Subcutaneous abdominal adipose tissue (tissue), 5 donors: ENCODE measurements around the gene TSPYL6.
"Not testable (repeated sequence)": the region's sequence is repeated elsewhere in the genome, so short reads cannot be mapped to it uniquely, and the experiment has no call there.

Experiments
- H3K27ac ChIP-seq: one replicate; pipeline ENCODE4 v1.7.0; 2013; ENCODE audit warnings: low read depth, mild to moderate bottlenecking, inconsistent platforms, low read length, moderate library complexity
- H3K27me3 ChIP-seq, 5 donors: one replicate each; pipeline ENCODE4 v1.7.0; 2013; ENCODE audit warnings: low read length in 5 of 5, inconsistent platforms in 1 of 5; ENCODE audit not compliant: control insufficient read depth in 5 of 5, insufficient read depth in 4 of 5
- H3K36me3 ChIP-seq, 5 donors: one replicate each; pipeline ENCODE4 v1.7.0; 2013; ENCODE audit warnings: low read length in 5 of 5; ENCODE audit not compliant: control insufficient read depth in 5 of 5, insufficient read depth in 5 of 5
- H3K4me1 ChIP-seq, 5 donors: one replicate each; pipeline ENCODE4 v1.7.0; 2013; ENCODE audit warnings: low read length in 5 of 5, mild to moderate bottlenecking in 3 of 5, moderate library complexity in 1 of 5; ENCODE audit not compliant: control insufficient read depth in 5 of 5, insufficient read depth in 5 of 5
- H3K4me3 ChIP-seq, 5 donors: one replicate each; pipeline ENCODE4 v1.7.0; 2013; ENCODE audit warnings: low read length in 5 of 5, low read depth in 1 of 5
- H3K9ac ChIP-seq, 5 donors: one replicate each; pipeline ENCODE4 v1.7.0; 2013; ENCODE audit warnings: low read length in 5 of 5, mild to moderate bottlenecking in 4 of 5, moderate library complexity in 3 of 5
- H3K9me3 ChIP-seq, 5 donors: one replicate each; pipeline ENCODE4 v1.7.0; 2013; ENCODE audit warnings: low read length in 5 of 5; ENCODE audit not compliant: control insufficient read depth in 5 of 5
- donor health status: healthy.
- donor health status: healthy.
- donor health status: healthy.
- donor health status: healthy.
- donor health status: healthy.

TSPYL6 gene

GRCh38 chr2:54279385-54279784, 23.4 kb upstream of the TSPYL6 start:
- Histone ChIP-seq H3K27me3 (no peaks in the 10 kb centered on the region), H3K27ac (no peak overlapping the region), H3K9me3 (no peaks in the 10 kb centered on the region), H3K36me3 (no peaks in the 10 kb centered on the region), H3K9ac (no peak overlapping the region), H3K4me3 (no peak overlapping the region), H3K4me1 (peaks cover 0 to 21% (median 5%) of the 10 kb centered on the region in 5 donors)

GRCh38 chr2:54275541-54275940, 19.5 kb upstream of the TSPYL6 start:
- Histone ChIP-seq H3K4me1 (peaks cover 0 to 21% (median 5%) of the 10 kb centered on the region in 5 donors), H3K27ac (peak overlapping the region; percentile 73), H3K9me3 (no peaks in the 10 kb centered on the region), H3K9ac (peak overlapping the region in 1 of 5 donors; percentile 36), H3K36me3 (no peaks in the 10 kb centered on the region), H3K27me3 (no peaks in the 10 kb centered on the region), H3K4me3 (no peak overlapping the region)

GRCh38 chr2:54274781-54275242, 18.8 kb upstream of the TSPYL6 start:
- peaks cover 0 to 20% (median 5%) of the 10 kb centered on the region in 5 donors for H3K4me1 ChIP-seq
- H3K27me3 ChIP-seq = no peaks in the 10 kb centered on the region
- H3K9ac ChIP-seq = no peak overlapping the region
- no peaks in the 10 kb centered on the region for H3K9me3 ChIP-seq
- peak overlapping the region; percentile 73 for H3K27ac ChIP-seq
- H3K36me3 ChIP-seq = no peaks in the 10 kb centered on the region
- no peak overlapping the region for H3K4me3 ChIP-seq

- Histone ChIP-seq H3K36me3 (no peaks in the 10 kb centered on the region), H3K4me1 (peaks cover 0 to 11% (median 5%) of the 10 kb centered on the region in 5 donors), H3K4me3 (no peak overlapping the region)
Observed at GRCh38 chr2:54271843-54272627, 16.0 kb upstream of the TSPYL6 start.

GRCh38 chr2:54271189-54271588, 15.2 kb upstream of the TSPYL6 start:
- H3K36me3 ChIP-seq = no peaks in the 10 kb centered on the region
- H3K9ac ChIP-seq = no peak overlapping the region
- H3K9me3 ChIP-seq = no peaks in the 10 kb centered on the region
- no peak overlapping the region for H3K27ac ChIP-seq
- H3K4me3 ChIP-seq = no peak overlapping the region
- no peaks in the 10 kb centered on the region for H3K27me3 ChIP-seq
- peaks cover 0 to 11% (median 5%) of the 10 kb centered on the region in 5 donors for H3K4me1 ChIP-seq

More at GRCh38 chr2:54271843-54272627, 16.0 kb upstream of the TSPYL6 start:
- no peaks in the 10 kb centered on the region for H3K27me3 ChIP-seq
- no peaks in the 10 kb centered on the region for H3K9me3 ChIP-seq
- no peak overlapping the region for H3K9ac ChIP-seq
- no peak overlapping the region for H3K27ac ChIP-seq

GRCh38 chr2:54267577-54267976, 11.5 kb upstream of the TSPYL6 start:
- H3K9me3 ChIP-seq = no peaks in the 10 kb centered on the region
- no peak overlapping the region for H3K4me3 ChIP-seq
- H3K9ac ChIP-seq = no peak overlapping the region
- H3K4me1 ChIP-seq = peaks cover 0 to 9% (median 0%) of the 10 kb centered on the region in 5 donors
- H3K27me3 ChIP-seq = no peaks in the 10 kb centered on the region
- H3K27ac ChIP-seq = peak overlapping the region; percentile 32
- H3K36me3 ChIP-seq = no peaks in the 10 kb centered on the region

GRCh38 chr2:54265081-54265480, 9.1 kb upstream of the TSPYL6 start:
- not testable (repeated sequence) for H3K4me3 ChIP-seq

GRCh38 chr2:54262015-54262765, 6.2 kb upstream of the TSPYL6 start:
- no peak overlapping the region for H3K9ac ChIP-seq
- no peak overlapping the region for H3K4me3 ChIP-seq
- no peaks in the 10 kb centered on the region for H3K27me3 ChIP-seq
- peaks cover 0 to 4% (median 0%) of the 10 kb centered on the region in 5 donors for H3K4me1 ChIP-seq
- H3K27ac ChIP-seq = no peak overlapping the region
- H3K9me3 ChIP-seq = no peaks in the 10 kb centered on the region
- no peaks in the 10 kb centered on the region for H3K36me3 ChIP-seq

More at GRCh38 chr2:54265081-54265480, 9.1 kb upstream of the TSPYL6 start:
- H3K36me3 ChIP-seq, H3K4me1 ChIP-seq, H3K27ac ChIP-seq, H3K9ac ChIP-seq, H3K27me3 ChIP-seq, H3K9me3 ChIP-seq: not testable (repeated sequence)

GRCh38 chr2:54261537-54261936, 5.5 kb upstream of the TSPYL6 start:
- no peaks in the 10 kb centered on the region for H3K9me3 ChIP-seq
- H3K9ac ChIP-seq = no peak overlapping the region
- H3K4me3 ChIP-seq = no peak overlapping the region
- no peak overlapping the region for H3K27ac ChIP-seq
- H3K4me1 ChIP-seq = peaks cover 0 to 4% (median 0%) of the 10 kb centered on the region in 5 donors
- H3K27me3 ChIP-seq = no peaks in the 10 kb centered on the region
- no peaks in the 10 kb centered on the region for H3K36me3 ChIP-seq

- peaks cover 0 to 4% (median 0%) of the 10 kb centered on the region in 5 donors for H3K4me1 ChIP-seq
- H3K4me3 ChIP-seq = no peak overlapping the region
- no peak overlapping the region for H3K9ac ChIP-seq
- H3K27ac ChIP-seq = no peak overlapping the region
- no peaks in the 10 kb centered on the region for H3K9me3 ChIP-seq
- no peaks in the 10 kb centered on the region for H3K27me3 ChIP-seq
- H3K36me3 ChIP-seq = peaks cover 0 to 3% (median 0%) of the 10 kb centered on the region in 5 donors
Observed at GRCh38 chr2:54260241-54260595, 4.2 kb upstream of the TSPYL6 start.
